ENCODE results near the gene CHRNA3.
"Not testable (repeated sequence)": the region's sequence is repeated elsewhere in the genome, so short reads cannot be mapped to it uniquely, and the experiment has no call there.

The CHRNA3 gene

GRCh38 chr15:78567531-78567930 is 53.3 kb downstream of the CHRNA3 start:
- Histone ChIP-seq H3K9ac (ENCODE audit: low read length) (no peak overlapping the region), H3K9me3 (ENCODE audit: control insufficient read depth, low read length) (no peaks in the 10 kb centered on the region), H3K4me3 (ENCODE audit: low read length) (no peak overlapping the region), H3K36me3 (ENCODE audit: control insufficient read depth, insufficient read depth, low read length, severe bottlenecking) (no peaks in the 10 kb centered on the region), H3K27me3 (replicated peaks; ENCODE audit: control insufficient read depth, insufficient read depth, low read length) (peaks cover 25% of the 10 kb centered on the region), H3K4me1 (ENCODE audit: control insufficient read depth, insufficient read depth, low read length) (peaks cover 7% of the 10 kb centered on the region)
- DNase-seq (ENCODE audit: low read depth): no peak

- Histone ChIP-seq H3K4me3 (ENCODE audit: low read length) (peak overlapping the region; percentile 82), H3K4me1 (ENCODE audit: control insufficient read depth, insufficient read depth, low read length) (peaks cover 7% of the 10 kb centered on the region), H3K36me3 (ENCODE audit: control insufficient read depth, insufficient read depth, low read length, severe bottlenecking) (no peaks in the 10 kb centered on the region), H3K27me3 (replicated peaks; ENCODE audit: control insufficient read depth, insufficient read depth, low read length) (peaks cover 25% of the 10 kb centered on the region), H3K9me3 (ENCODE audit: control insufficient read depth, low read length) (no peaks in the 10 kb centered on the region), H3K9ac (ENCODE audit: low read length) (peak overlapping the region; percentile 39)
- DNase-seq (ENCODE audit: low read depth): peak; percentile 38
These were observed 54.6 kb downstream of the CHRNA3 start for GRCh38 chr15:78565951-78566774.

GRCh38 chr15:78565097-78565950 is 55.5 kb downstream of the CHRNA3 start, which contains the start of gene CHRNA5:
Gene CHRNA5, plus strand, starts transcription at chr15:78565520. Its CDS starts 200 bp downstream, at chr15:78565720.
- DNase-seq (ENCODE audit: low read depth): peak; percentile 82
- H3K27me3 ChIP-seq (replicated peaks; ENCODE audit: control insufficient read depth, insufficient read depth, low read length): peaks cover 25% of the 10 kb centered on the region
- H3K36me3 ChIP-seq (ENCODE audit: control insufficient read depth, insufficient read depth, low read length, severe bottlenecking): no peaks in the 10 kb centered on the region

GRCh38 chr15:78564743-78565096 is 56.1 kb downstream of the CHRNA3 start:
- Histone ChIP-seq H3K4me1 (ENCODE audit: control insufficient read depth, insufficient read depth, low read length) (peaks cover 7% of the 10 kb centered on the region), H3K4me3 (ENCODE audit: low read length) (peak overlapping the region; percentile 82), H3K9ac (ENCODE audit: low read length) (no peak overlapping the region)

More at GRCh38 chr15:78565097-78565950, 55.5 kb downstream of the CHRNA3 start, which contains the start of gene CHRNA5:
- Histone ChIP-seq H3K4me3 (ENCODE audit: low read length) (peak within 1 kb of the TSS; percentile 82), H3K9me3 (ENCODE audit: control insufficient read depth, low read length) (no peaks in the 10 kb centered on the region), H3K4me1 (ENCODE audit: control insufficient read depth, insufficient read depth, low read length) (peaks cover 7% of the 10 kb centered on the region), H3K9ac (ENCODE audit: low read length) (peak within 1 kb of the TSS; percentile 39)

GRCh38 chr15:78563092-78563491 is 57.7 kb downstream of the CHRNA3 start:
- Histone ChIP-seq H3K9me3 (ENCODE audit: control insufficient read depth, low read length) (no peaks in the 10 kb centered on the region), H3K4me1 (ENCODE audit: control insufficient read depth, insufficient read depth, low read length) (peaks cover 7% of the 10 kb centered on the region), H3K36me3 (ENCODE audit: control insufficient read depth, insufficient read depth, low read length, severe bottlenecking) (no peaks in the 10 kb centered on the region), H3K4me3 (ENCODE audit: low read length) (no peak overlapping the region), H3K9ac (ENCODE audit: low read length) (no peak overlapping the region), H3K27me3 (replicated peaks; ENCODE audit: control insufficient read depth, insufficient read depth, low read length) (peaks cover 25% of the 10 kb centered on the region)
- no peak for DNase-seq (ENCODE audit: low read depth)

More at GRCh38 chr15:78564743-78565096, 56.1 kb downstream of the CHRNA3 start:
- Histone ChIP-seq H3K36me3 (ENCODE audit: control insufficient read depth, insufficient read depth, low read length, severe bottlenecking) (no peaks in the 10 kb centered on the region), H3K27me3 (replicated peaks; ENCODE audit: control insufficient read depth, insufficient read depth, low read length) (peaks cover 25% of the 10 kb centered on the region), H3K9me3 (ENCODE audit: control insufficient read depth, low read length) (no peaks in the 10 kb centered on the region)
- no peak for DNase-seq (ENCODE audit: low read depth)

GRCh38 chr15:78561490-78561889 is 59.3 kb downstream of the CHRNA3 start:
- DNase-seq (ENCODE audit: low read depth): no peak
- Histone ChIP-seq H3K9me3 (ENCODE audit: control insufficient read depth, low read length) (no peaks in the 10 kb centered on the region), H3K36me3 (ENCODE audit: control insufficient read depth, insufficient read depth, low read length, severe bottlenecking) (no peaks in the 10 kb centered on the region), H3K27me3 (replicated peaks; ENCODE audit: control insufficient read depth, insufficient read depth, low read length) (peaks cover 13% of the 10 kb centered on the region), H3K4me3 (ENCODE audit: low read length) (no peak overlapping the region), H3K9ac (ENCODE audit: low read length) (no peak overlapping the region), H3K4me1 (ENCODE audit: control insufficient read depth, insufficient read depth, low read length) (peaks cover 7% of the 10 kb centered on the region)

GRCh38 chr15:78560201-78560600 is 60.6 kb downstream of the CHRNA3 start:
- not testable (repeated sequence) for H3K4me1 ChIP-seq (ENCODE audit: control insufficient read depth, insufficient read depth, low read length); DNase-seq (ENCODE audit: low read depth); H3K36me3 ChIP-seq (ENCODE audit: control insufficient read depth, insufficient read depth, low read length, severe bottlenecking); H3K27me3 ChIP-seq (replicated peaks; ENCODE audit: control insufficient read depth, insufficient read depth, low read length); H3K4me3 ChIP-seq (ENCODE audit: low read length); H3K9me3 ChIP-seq (ENCODE audit: control insufficient read depth, low read length); H3K9ac ChIP-seq (ENCODE audit: low read length)

- no peaks in the 10 kb centered on the region for H3K4me1 ChIP-seq (ENCODE audit: control insufficient read depth, insufficient read depth, low read length)
- no peak for DNase-seq (ENCODE audit: low read depth)
- no peaks in the 10 kb centered on the region for H3K9me3 ChIP-seq (ENCODE audit: control insufficient read depth, low read length)
- no peak overlapping the region for H3K4me3 ChIP-seq (ENCODE audit: low read length)
- no peaks in the 10 kb centered on the region for H3K27me3 ChIP-seq (replicated peaks; ENCODE audit: control insufficient read depth, insufficient read depth, low read length)
- H3K9ac ChIP-seq (ENCODE audit: low read length): no peak overlapping the region
- H3K36me3 ChIP-seq (ENCODE audit: control insufficient read depth, insufficient read depth, low read length, severe bottlenecking): peaks cover 33% of the 10 kb centered on the region
These were observed 68.2 kb downstream of the CHRNA3 start for GRCh38 chr15:78552597-78552996.

- Histone ChIP-seq H3K9me3 (ENCODE audit: control insufficient read depth, low read length) (no peaks in the 10 kb centered on the region), H3K36me3 (ENCODE audit: control insufficient read depth, insufficient read depth, low read length, severe bottlenecking) (peaks cover 40% of the 10 kb centered on the region), H3K4me1 (ENCODE audit: control insufficient read depth, insufficient read depth, low read length) (no peaks in the 10 kb centered on the region), H3K27me3 (replicated peaks; ENCODE audit: control insufficient read depth, insufficient read depth, low read length) (no peaks in the 10 kb centered on the region), H3K9ac (ENCODE audit: low read length) (no peak overlapping the region), H3K4me3 (ENCODE audit: low read length) (no peak overlapping the region)
- no peak for DNase-seq (ENCODE audit: low read depth)
These were observed 68.9 kb downstream of the CHRNA3 start for GRCh38 chr15:78551902-78552301.

GRCh38 chr15:78550815-78551214 is 70.0 kb downstream of the CHRNA3 start:
- no peak for DNase-seq (ENCODE audit: low read depth)
- Histone ChIP-seq H3K27me3 (replicated peaks; ENCODE audit: control insufficient read depth, insufficient read depth, low read length) (no peaks in the 10 kb centered on the region), H3K9ac (ENCODE audit: low read length) (no peak overlapping the region), H3K4me3 (ENCODE audit: low read length) (no peak overlapping the region), H3K9me3 (ENCODE audit: control insufficient read depth, low read length) (no peaks in the 10 kb centered on the region), H3K36me3 (ENCODE audit: control insufficient read depth, insufficient read depth, low read length, severe bottlenecking) (peaks cover 51% of the 10 kb centered on the region), H3K4me1 (ENCODE audit: control insufficient read depth, insufficient read depth, low read length) (no peaks in the 10 kb centered on the region)

- no peak for DNase-seq (ENCODE audit: low read depth)
- H3K4me1 ChIP-seq (ENCODE audit: control insufficient read depth, insufficient read depth, low read length): no peaks in the 10 kb centered on the region
- H3K27me3 ChIP-seq (replicated peaks; ENCODE audit: control insufficient read depth, insufficient read depth, low read length): no peaks in the 10 kb centered on the region
- H3K36me3 ChIP-seq (ENCODE audit: control insufficient read depth, insufficient read depth, low read length, severe bottlenecking): peaks cover 57% of the 10 kb centered on the region
- no peak overlapping the region for H3K9ac ChIP-seq (ENCODE audit: low read length)
- H3K9me3 ChIP-seq (ENCODE audit: control insufficient read depth, low read length): no peaks in the 10 kb centered on the region
- no peak overlapping the region for H3K4me3 ChIP-seq (ENCODE audit: low read length)
These were observed 70.6 kb downstream of the CHRNA3 start for GRCh38 chr15:78550194-78550593.

Data from adipocyte (in vitro differentiated cells).